ENCODE measurements around the gene SLC2A4RG.

Gene SLC2A4RG

GRCh38 chr20:63739130-63740069 lies at the start of gene SLC2A4RG:
TSS of gene SLC2A4RG (plus strand) at chr20:63739776. CDS start at chr20:63739913, 137 bp downstream.
- peak; percentile 84 for DNase-seq (ENCODE audit: low spot score)

- no peak for DNase-seq (ENCODE audit: low spot score)
Observed at GRCh38 chr20:63690003-63690897, 49.3 kb upstream of the SLC2A4RG start.

GRCh38 chr20:63690898-63691710 lies 48.5 kb upstream of the SLC2A4RG start:
- no peak for DNase-seq (ENCODE audit: low spot score)

- DNase-seq (ENCODE audit: low spot score) = no peak
Observed at GRCh38 chr20:63691711-63692435, 47.7 kb upstream of the SLC2A4RG start.

- DNase-seq (ENCODE audit: low spot score) = no peak
Observed at GRCh38 chr20:63692436-63693082, 47.0 kb upstream of the SLC2A4RG start.

GRCh38 chr20:63693083-63693732 lies 46.4 kb upstream of the SLC2A4RG start:
- DNase-seq (ENCODE audit: low spot score) = no peak

GRCh38 chr20:63693733-63694583 lies 45.6 kb upstream of the SLC2A4RG start:
- no peak for DNase-seq (ENCODE audit: low spot score)

- DNase-seq (ENCODE audit: low spot score) = no peak
Observed at GRCh38 chr20:63694584-63695423, 44.8 kb upstream of the SLC2A4RG start.

GRCh38 chr20:63695424-63696305 lies 43.9 kb upstream of the SLC2A4RG start:
- DNase-seq (ENCODE audit: low spot score) = no peak

GRCh38 chr20:63696306-63696627 lies 43.3 kb upstream of the SLC2A4RG start:
- no peak for DNase-seq (ENCODE audit: low spot score)

- no peak for DNase-seq (ENCODE audit: low spot score)
Observed at GRCh38 chr20:63696628-63697356, 42.8 kb upstream of the SLC2A4RG start, which contains the start of gene TNFRSF6B. TSS of gene TNFRSF6B (plus strand) at chr20:63696652. CDS start at chr20:63696768, 116 bp downstream.

- DNase-seq (ENCODE audit: low spot score) = no peak
Observed at GRCh38 chr20:63697357-63697867, 42.2 kb upstream of the SLC2A4RG start.

GRCh38 chr20:63697868-63698545 lies 41.6 kb upstream of the SLC2A4RG start:
- no peak for DNase-seq (ENCODE audit: low spot score)

- DNase-seq (ENCODE audit: low spot score) = peak; percentile 91
Observed at GRCh38 chr20:63698739-63699465, 40.7 kb upstream of the SLC2A4RG start.
